AG04449 (cell line): ENCODE measurements around the gene WNT11.
A peak's percentile ranks its signal among the peaks of the same experiment; 100 is the strongest.

Experiments used
- CTCF ChIA-PET: fragments of 350-600 bp; formaldehyde crosslinking; extraction: SDS; loops from one replicate; lab custom pipeline; 2021; ENCODE audit warnings: antibody characterized with exemption; lab: Yijun Ruan, JAX
- POLR2A ChIA-PET: fragments of 400-600, 350-600 bp; formaldehyde crosslinking; extraction: SDS; loops from one replicate; lab custom pipeline; 2020; ENCODE audit warnings: antibody characterized with exemption, inconsistent platforms; lab: Yijun Ruan, JAX
- DNase-seq: peaks from one replicate; pipeline ENCODE4 v3.0.0-alpha.2; 2010; ENCODE audit warnings: low read depth, low spot score
- H3K4me3 ChIP-seq: 2 replicates; pipeline ENCODE4 v1.5.1; 2011; ENCODE audit warnings: low read depth, mild to moderate bottlenecking, control low read depth, low read length
- TF ChIP-seq, protein P1 (sequence below): IDR thresholded peaks from one replicate; pipeline ENCODE4 v1.5.1; 2011; ENCODE audit warnings: mild to moderate bottlenecking, moderate library complexity, low read length, control low read depth, inconsistent platforms; ENCODE audit not compliant: insufficient read depth; ENCODE audit errors: missing control alignments

WNT11 gene

DNA sequence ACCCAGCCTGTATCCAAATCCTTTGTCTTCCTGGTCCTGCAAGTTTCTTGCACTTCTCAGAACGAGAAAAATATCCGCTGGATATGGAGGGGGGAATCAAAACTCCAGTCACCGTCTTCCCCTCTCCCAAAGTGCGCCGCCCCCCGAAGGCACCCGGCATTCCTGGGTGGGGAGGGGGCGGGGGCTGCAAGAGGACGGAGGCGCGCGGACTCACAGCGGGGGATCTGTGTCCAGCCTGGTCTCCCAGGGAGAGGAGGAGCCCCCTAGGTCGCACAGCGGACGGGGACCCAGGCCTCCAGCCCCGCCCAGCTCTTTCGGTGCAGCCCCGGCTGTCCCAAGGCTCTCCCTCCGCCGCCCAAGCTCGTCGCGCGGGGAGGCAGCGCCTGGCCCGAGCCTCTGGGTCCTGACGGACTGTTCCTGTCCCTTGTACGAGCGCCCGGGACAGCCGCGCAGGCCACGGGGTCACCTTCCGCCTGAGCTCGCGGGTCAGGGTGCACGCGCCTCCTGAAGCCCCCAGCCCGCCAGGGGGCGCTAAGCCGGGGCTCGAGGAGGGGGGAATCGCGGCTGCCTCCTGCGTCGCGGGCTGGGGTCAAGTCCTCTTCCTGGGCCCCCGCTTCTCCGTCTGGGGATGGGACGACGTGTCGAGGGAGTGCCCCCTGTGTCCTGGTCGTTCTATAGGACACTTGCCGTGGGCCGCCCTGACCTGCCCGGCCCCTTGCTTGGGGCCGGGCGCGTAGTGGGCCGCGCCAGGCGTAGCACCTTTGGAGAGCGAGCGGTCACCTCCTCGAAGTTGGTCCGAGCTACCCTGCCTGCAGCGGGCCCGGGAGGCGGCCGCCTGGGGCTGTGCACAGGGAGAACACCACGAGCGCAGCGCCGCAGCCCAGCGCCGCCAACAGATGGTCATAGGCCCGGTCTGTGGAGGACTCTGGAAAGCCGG is 2.4 kb upstream of the WNT11 start:
- POLR2A ChIA-PET = no interaction called here
- peak overlapping the region; percentile 51 for H3K4me3 ChIP-seq

DNA sequence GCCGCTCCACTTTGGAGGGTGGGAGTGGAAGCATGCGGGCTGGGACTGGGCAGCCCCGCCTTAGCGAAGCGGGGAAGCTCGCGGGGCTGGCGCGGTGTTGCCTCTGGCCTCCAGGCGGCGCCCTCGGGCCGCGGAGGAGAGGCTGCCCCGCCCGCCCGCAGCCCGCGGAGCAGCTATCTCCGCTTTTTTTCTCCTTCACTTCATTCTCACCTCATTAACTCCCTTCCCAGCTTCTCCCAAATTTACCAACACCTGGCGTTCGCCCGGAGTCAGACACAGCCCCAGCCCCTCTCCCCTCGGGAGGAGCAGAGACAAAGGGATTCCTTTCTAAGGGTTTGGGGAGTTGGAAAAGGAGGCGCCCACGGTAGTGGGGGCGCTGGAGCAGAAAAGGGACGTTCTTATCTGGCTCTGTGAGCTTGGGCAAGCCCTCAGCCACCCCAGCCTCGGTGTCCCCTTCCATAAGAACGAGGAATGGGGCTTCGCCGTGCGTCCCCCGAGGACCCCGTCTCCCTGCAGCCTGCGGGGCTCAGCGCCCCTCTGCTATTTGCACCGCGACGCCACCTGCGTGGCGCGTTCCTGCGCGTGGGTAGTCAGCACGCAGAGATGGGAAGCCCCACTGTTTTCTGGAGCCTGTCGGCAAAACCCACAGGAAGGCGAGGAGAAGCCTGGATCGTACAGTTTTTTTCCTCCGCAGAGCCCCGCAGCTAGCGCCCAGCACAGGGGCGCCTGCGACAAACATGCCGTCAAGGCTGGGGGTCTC is 1.5 kb upstream of the WNT11 start:
- no peak for DNase-seq
- peak overlapping the region; percentile 51 for H3K4me3 ChIP-seq
- ChIA-PET CTCF (interaction anchor here (0.6 to 8.6 kb wide), 68 partner anchors 9 to 514 kb away, joined by 3 to 207 read pairs (median 4); no protein-coding TSS in a partner anchor), POLR2A (no interaction called here)
- TF ChIP-seq, protein P1, sequence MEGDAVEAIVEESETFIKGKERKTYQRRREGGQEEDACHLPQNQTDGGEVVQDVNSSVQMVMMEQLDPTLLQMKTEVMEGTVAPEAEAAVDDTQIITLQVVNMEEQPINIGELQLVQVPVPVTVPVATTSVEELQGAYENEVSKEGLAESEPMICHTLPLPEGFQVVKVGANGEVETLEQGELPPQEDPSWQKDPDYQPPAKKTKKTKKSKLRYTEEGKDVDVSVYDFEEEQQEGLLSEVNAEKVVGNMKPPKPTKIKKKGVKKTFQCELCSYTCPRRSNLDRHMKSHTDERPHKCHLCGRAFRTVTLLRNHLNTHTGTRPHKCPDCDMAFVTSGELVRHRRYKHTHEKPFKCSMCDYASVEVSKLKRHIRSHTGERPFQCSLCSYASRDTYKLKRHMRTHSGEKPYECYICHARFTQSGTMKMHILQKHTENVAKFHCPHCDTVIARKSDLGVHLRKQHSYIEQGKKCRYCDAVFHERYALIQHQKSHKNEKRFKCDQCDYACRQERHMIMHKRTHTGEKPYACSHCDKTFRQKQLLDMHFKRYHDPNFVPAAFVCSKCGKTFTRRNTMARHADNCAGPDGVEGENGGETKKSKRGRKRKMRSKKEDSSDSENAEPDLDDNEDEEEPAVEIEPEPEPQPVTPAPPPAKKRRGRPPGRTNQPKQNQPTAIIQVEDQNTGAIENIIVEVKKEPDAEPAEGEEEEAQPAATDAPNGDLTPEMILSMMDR = peak; percentile 88

More for the DNA sequence above, 2.4 kb upstream of the WNT11 start:
- no peak for DNase-seq
- CTCF ChIA-PET = interaction anchor here (0.6 to 8.6 kb wide), 51 partner anchors 8 to 478 kb away, joined by 3 to 207 read pairs (median 5); no protein-coding TSS in a partner anchor
- TF ChIP-seq, protein P1 = peak; percentile 85

DNA sequence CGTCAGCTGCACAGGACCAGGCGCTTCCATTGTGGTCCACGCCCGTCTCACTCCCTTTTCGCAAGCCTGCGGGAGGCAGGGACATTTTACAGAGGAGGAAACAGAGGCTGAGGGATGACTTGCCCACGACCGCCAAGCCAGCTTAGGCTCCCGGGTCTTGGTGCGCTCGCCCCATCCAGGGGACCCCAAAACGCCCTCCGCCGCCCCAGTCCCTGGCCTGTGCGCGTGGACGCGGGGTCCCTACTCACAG is 300 bp downstream of the WNT11 start:
- CTCF ChIA-PET = interaction anchor here (0.7 to 8.6 kb wide), 4 partner anchors 12 to 309 kb away, joined by 3 to 207 read pairs (median 3); no protein-coding TSS in a partner anchor
- H3K4me3 ChIP-seq = peak overlapping the region; percentile 39
- TF ChIP-seq, protein P1 = no peak
- no peak for DNase-seq
- POLR2A ChIA-PET = no interaction called here

DNA sequence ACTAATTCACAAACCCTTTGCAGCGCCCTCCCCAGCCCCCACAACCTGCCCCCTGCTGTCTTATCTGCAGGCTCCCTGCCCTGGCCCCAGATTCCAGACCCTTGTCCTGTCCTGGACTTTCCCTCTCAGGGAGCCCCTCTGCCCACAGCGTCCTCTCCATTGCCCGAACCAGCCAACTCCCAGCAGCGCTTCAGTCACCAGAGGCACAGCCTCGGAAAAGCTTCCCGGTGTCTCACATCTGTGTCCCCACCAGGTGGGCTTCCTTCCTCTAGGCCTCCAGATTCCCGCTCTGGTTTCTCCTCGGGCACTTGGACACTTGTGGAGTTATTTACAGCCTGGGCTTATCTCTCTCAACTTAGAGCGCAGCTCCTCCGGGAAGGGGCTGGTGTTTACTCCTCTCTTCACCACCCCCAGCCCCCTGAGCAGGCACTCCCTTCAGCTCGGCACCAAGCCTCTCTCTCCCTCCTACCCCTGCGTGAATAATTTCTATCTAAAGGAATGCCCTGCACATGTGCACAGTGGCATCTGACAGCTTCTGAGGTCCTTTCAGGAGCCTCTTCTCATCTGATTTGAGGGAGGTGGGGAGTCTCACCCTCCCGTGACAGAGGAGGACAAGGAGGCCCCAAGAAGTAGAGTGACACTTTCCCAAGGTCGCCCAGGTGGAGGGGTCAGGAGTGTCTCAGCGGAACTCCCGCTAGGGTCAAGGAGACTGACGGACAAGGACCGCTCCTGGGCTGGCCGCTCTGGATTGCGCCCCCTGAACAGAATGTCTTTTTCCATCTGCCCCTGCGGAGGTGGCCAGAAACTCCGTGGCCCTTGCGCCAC is 838 bp downstream of the WNT11 start:
- H3K4me3 ChIP-seq = no peak overlapping the region; the same call in 1 of the 2 replicates
- TF ChIP-seq, protein P1 = no peak
- no peak for DNase-seq
- POLR2A ChIA-PET = no interaction called here
- CTCF ChIA-PET = interaction anchor here (0.7 to 8.6 kb wide), 5 partner anchors 11 to 312 kb away, joined by 3 to 207 read pairs (median 3); no protein-coding TSS in a partner anchor

DNA sequence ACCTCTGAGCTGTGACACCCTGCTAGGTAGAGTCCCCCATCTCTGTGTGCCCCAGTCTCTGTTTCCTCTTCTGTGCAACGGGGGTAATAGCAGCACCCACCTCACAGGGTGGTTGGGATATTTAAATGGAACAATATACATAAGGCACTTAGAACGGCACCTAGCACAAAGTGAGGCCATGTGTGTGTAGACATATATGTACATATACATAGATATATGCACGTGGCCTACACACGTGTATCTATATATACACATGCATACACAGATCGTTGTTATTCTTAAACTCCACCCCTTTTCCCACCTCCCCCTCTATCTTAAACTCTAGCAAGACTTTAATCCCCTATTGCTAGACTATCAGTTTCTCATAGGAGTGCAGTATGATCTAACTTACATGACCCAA is 2.4 kb downstream of the WNT11 start:
- TF ChIP-seq, protein P1 = no peak
- CTCF ChIA-PET = interaction anchor here (1.3 kb wide), 1 partner anchor 13 kb away, joined by 5 read pairs; no protein-coding TSS in a partner anchor
- POLR2A ChIA-PET = no interaction called here
- no peak for DNase-seq
- no peak overlapping the region for H3K4me3 ChIP-seq
